Measurements from ENCODE around the gene ASTN1.
"Not testable (repeated sequence)": the region's sequence is repeated elsewhere in the genome, so short reads cannot be mapped to it uniquely, and the experiment has no call there.

Gene ASTN1

GRCh38 chr1:177080564-177080963 is 83.9 kb downstream of the ASTN1 start:
- no peaks in the 10 kb centered on the region for H3K4me1 ChIP-seq (ENCODE audit: low read depth, poor library complexity, severe bottlenecking)
- no peak overlapping the region for H3K9ac ChIP-seq
- H2AFZ ChIP-seq (ENCODE audit: low read depth) = no peak overlapping the region
- no peaks in the 10 kb centered on the region for H4K20me1 ChIP-seq (ENCODE audit: insufficient read depth)
- no peak for TF ChIP-seq CTCF (conservative IDR thresholded peaks at IDR 0.05; ENCODE audit: low read depth, low read length)
- no peaks in the 10 kb centered on the region for H3K27me3 ChIP-seq (ENCODE audit: insufficient read depth, low read depth)
- no peak overlapping the region for H3K4me3 ChIP-seq (IDR thresholded peaks at IDR 0.05; ENCODE audit: insufficient read depth, low read depth, low read length)
- no peak overlapping the region for H3K27ac ChIP-seq
- H3K79me2 ChIP-seq (ENCODE audit: insufficient read depth, low read depth) = no peaks in the 10 kb centered on the region
- no peaks in the 10 kb centered on the region for H3K36me3 ChIP-seq (ENCODE audit: insufficient read depth)
- H3K4me2 ChIP-seq = no peak overlapping the region

GRCh38 chr1:177077734-177078499 is 86.6 kb downstream of the ASTN1 start:
- Histone ChIP-seq H3K27me3 (ENCODE audit: insufficient read depth, low read depth) (no peaks in the 10 kb centered on the region), H3K27ac (no peak overlapping the region), H3K36me3 (ENCODE audit: insufficient read depth) (no peaks in the 10 kb centered on the region), H4K20me1 (ENCODE audit: insufficient read depth) (no peaks in the 10 kb centered on the region), H3K4me3 (IDR thresholded peaks at IDR 0.05; ENCODE audit: insufficient read depth, low read depth, low read length) (no peak overlapping the region), H3K4me1 (ENCODE audit: low read depth, poor library complexity, severe bottlenecking) (no peaks in the 10 kb centered on the region), H2AFZ (ENCODE audit: low read depth) (no peak overlapping the region), H3K9ac (no peak overlapping the region), H3K79me2 (ENCODE audit: insufficient read depth, low read depth) (no peaks in the 10 kb centered on the region), H3K4me2 (no peak overlapping the region)
- no peak for TF ChIP-seq CTCF (conservative IDR thresholded peaks at IDR 0.05; ENCODE audit: low read depth, low read length)

- Histone ChIP-seq H3K36me3 (ENCODE audit: insufficient read depth) (no peaks in the 10 kb centered on the region), H4K20me1 (ENCODE audit: insufficient read depth) (no peaks in the 10 kb centered on the region), H3K79me2 (ENCODE audit: insufficient read depth, low read depth) (no peaks in the 10 kb centered on the region), H3K9ac (no peak overlapping the region), H3K4me2 (no peak overlapping the region), H3K27ac (no peak overlapping the region), H3K4me1 (ENCODE audit: low read depth, poor library complexity, severe bottlenecking) (no peaks in the 10 kb centered on the region), H3K27me3 (ENCODE audit: insufficient read depth, low read depth) (no peaks in the 10 kb centered on the region), H3K4me3 (IDR thresholded peaks at IDR 0.05; ENCODE audit: insufficient read depth, low read depth, low read length) (no peak overlapping the region), H2AFZ (ENCODE audit: low read depth) (no peak overlapping the region)
- TF ChIP-seq CTCF (conservative IDR thresholded peaks at IDR 0.05; ENCODE audit: low read depth, low read length) = no peak
These were observed 87.5 kb downstream of the ASTN1 start for GRCh38 chr1:177077006-177077405.

GRCh38 chr1:177074811-177075210 is 89.7 kb downstream of the ASTN1 start:
- not testable (repeated sequence) for H4K20me1 ChIP-seq (ENCODE audit: insufficient read depth); H3K27ac ChIP-seq; H3K27me3 ChIP-seq (ENCODE audit: insufficient read depth, low read depth); H3K4me2 ChIP-seq; H3K79me2 ChIP-seq (ENCODE audit: insufficient read depth, low read depth); H3K36me3 ChIP-seq (ENCODE audit: insufficient read depth); H3K4me3 ChIP-seq (IDR thresholded peaks at IDR 0.05; ENCODE audit: insufficient read depth, low read depth, low read length); H2AFZ ChIP-seq (ENCODE audit: low read depth); H3K4me1 ChIP-seq (ENCODE audit: low read depth, poor library complexity, severe bottlenecking); H3K9ac ChIP-seq

- Histone ChIP-seq H2AFZ (ENCODE audit: low read depth) (no peak overlapping the region), H3K36me3 (ENCODE audit: insufficient read depth) (no peaks in the 10 kb centered on the region), H3K27ac (no peak overlapping the region), H4K20me1 (ENCODE audit: insufficient read depth) (no peaks in the 10 kb centered on the region), H3K9ac (no peak overlapping the region), H3K4me1 (ENCODE audit: low read depth, poor library complexity, severe bottlenecking) (no peaks in the 10 kb centered on the region), H3K4me2 (no peak overlapping the region), H3K4me3 (IDR thresholded peaks at IDR 0.05; ENCODE audit: insufficient read depth, low read depth, low read length) (no peak overlapping the region), H3K27me3 (ENCODE audit: insufficient read depth, low read depth) (no peaks in the 10 kb centered on the region), H3K79me2 (ENCODE audit: insufficient read depth, low read depth) (no peaks in the 10 kb centered on the region)
- TF ChIP-seq CTCF (conservative IDR thresholded peaks at IDR 0.05; ENCODE audit: low read depth, low read length) = no peak
These were observed 95.0 kb downstream of the ASTN1 start for GRCh38 chr1:177069490-177069889.
